Measurements from ENCODE around the gene WDR91. TPM values are rescaled to one million over a fixed set of nuclear protein-coding genes. Genes with fewer than 3 reads are reported as not detected.

Gene WDR91
- total RNA-seq, 1 experiment from 2014 or later = 8.4 TPM

- no peaks in the 10 kb centered on the region for H3K27me3 ChIP-seq (ENCODE audit: insufficient read depth, low read depth)
- no peak overlapping the region for H3K27ac ChIP-seq
- no peaks in the 10 kb centered on the region for H3K9me3 ChIP-seq (ENCODE audit: insufficient read depth, low read depth)
- no peaks in the 10 kb centered on the region for H4K20me1 ChIP-seq (ENCODE audit: insufficient read depth)
- H3K4me3 ChIP-seq = no peak overlapping the region
- no peaks in the 10 kb centered on the region for H3K9me2 ChIP-seq (ENCODE audit: insufficient read depth)
- peaks cover 16% of the 10 kb centered on the region for H3K4me1 ChIP-seq (replicated peaks; ENCODE audit: insufficient read depth)
- TF ChIP-seq CTCF (conservative IDR thresholded peaks at IDR 0.05) (no peak), EZH2 (IDR thresholded peaks at IDR 0.05; ENCODE audit: low read depth) (no peak)
- no peaks in the 10 kb centered on the region for H3K79me2 ChIP-seq (ENCODE audit: low read depth)
- H2AFZ ChIP-seq = no peak overlapping the region
- BruUV-seq (replicated peaks) = no TSS peak
- no peaks in the 10 kb centered on the region for H3K36me3 ChIP-seq (ENCODE audit: low read depth)
- peaks cover 14% of the 10 kb centered on the region; the same call in 1 of the 2 replicates for H3F3A ChIP-seq (ENCODE audit: insufficient read depth, low read depth)
- no peak for DNase-seq
- no peak overlapping the region for H3K4me2 ChIP-seq
- intact Hi-C loops (cut with micrococcal nuclease; ENCODE audit: unreplicated experiment) = no loop called here
- POLR2A ChIA-PET (ENCODE audit: unreplicated experiment) = no interaction called here
- CTCF ChIA-PET = no interaction called here
These were observed 47.3 kb upstream of the WDR91 start for GRCh38 chr7:135258585-135258984.

GRCh38 chr7:135257790-135258189 is 46.5 kb upstream of the WDR91 start:
- Histone ChIP-seq H3K9me2 (ENCODE audit: insufficient read depth) (no peaks in the 10 kb centered on the region), H3F3A (ENCODE audit: insufficient read depth, low read depth) (peaks cover 16% of the 10 kb centered on the region; the same call in 1 of the 2 replicates), H3K27me3 (ENCODE audit: insufficient read depth, low read depth) (no peaks in the 10 kb centered on the region), H4K20me1 (ENCODE audit: insufficient read depth) (no peaks in the 10 kb centered on the region), H3K4me1 (replicated peaks; ENCODE audit: insufficient read depth) (peaks cover 20% of the 10 kb centered on the region), H3K27ac (no peak overlapping the region), H3K79me2 (ENCODE audit: low read depth) (no peaks in the 10 kb centered on the region), H3K4me3 (no peak overlapping the region), H2AFZ (no peak overlapping the region), H3K9me3 (ENCODE audit: insufficient read depth, low read depth) (no peaks in the 10 kb centered on the region), H3K4me2 (no peak overlapping the region), H3K36me3 (ENCODE audit: low read depth) (no peaks in the 10 kb centered on the region)
- TF ChIP-seq CTCF (conservative IDR thresholded peaks at IDR 0.05) (no peak), EZH2 (IDR thresholded peaks at IDR 0.05; ENCODE audit: low read depth) (no peak)
- intact Hi-C loops (cut with micrococcal nuclease; ENCODE audit: unreplicated experiment) = no loop called here
- CTCF ChIA-PET = no interaction called here
- POLR2A ChIA-PET (ENCODE audit: unreplicated experiment) = interaction anchor here (0.7 kb wide), 1 partner anchor 34 kb away, joined by 3 read pairs; no protein-coding TSS in a partner anchor
- no TSS peak for BruUV-seq (replicated peaks)
- no peak for DNase-seq

- peaks cover 20% of the 10 kb centered on the region for H3K4me1 ChIP-seq (replicated peaks; ENCODE audit: insufficient read depth)
- H3K4me2 ChIP-seq = peak overlapping the region; percentile 59
- intact Hi-C loops (cut with micrococcal nuclease; ENCODE audit: unreplicated experiment) = no loop called here
- BruUV-seq (replicated peaks) = TSS peak; percentile 82
- ChIA-PET POLR2A (ENCODE audit: unreplicated experiment) (interaction anchor here (0.6 kb wide), 2 partner anchors 147 to 327 kb away, joined by 5 to 6 read pairs; no protein-coding TSS in a partner anchor), CTCF (interaction anchor here (0.6 to 1.0 kb wide), 2 partner anchors 19 to 20 kb away, joined by 4 read pairs; no protein-coding TSS in a partner anchor)
- H3K79me2 ChIP-seq (ENCODE audit: low read depth) = no peaks in the 10 kb centered on the region
- H4K20me1 ChIP-seq (ENCODE audit: insufficient read depth) = no peaks in the 10 kb centered on the region
- H3K27ac ChIP-seq = peak overlapping the region; percentile 68
- no peaks in the 10 kb centered on the region for H3K9me2 ChIP-seq (ENCODE audit: insufficient read depth)
- DNase-seq = peak; percentile 48 to 72
- peaks cover 16% of the 10 kb centered on the region; the same call in 1 of the 2 replicates for H3F3A ChIP-seq (ENCODE audit: insufficient read depth, low read depth)
- H3K4me3 ChIP-seq = peak overlapping the region; percentile 1; the same call in 1 of the 2 replicates
- H3K9me3 ChIP-seq (ENCODE audit: insufficient read depth, low read depth) = no peaks in the 10 kb centered on the region
- H3K27me3 ChIP-seq (ENCODE audit: insufficient read depth, low read depth) = no peaks in the 10 kb centered on the region
- TF ChIP-seq CTCF (conservative IDR thresholded peaks at IDR 0.05) (no peak), EZH2 (IDR thresholded peaks at IDR 0.05; ENCODE audit: low read depth) (no peak)
- H3K36me3 ChIP-seq (ENCODE audit: low read depth) = no peaks in the 10 kb centered on the region
- peak overlapping the region; percentile 71 for H2AFZ ChIP-seq
These were observed 42.8 kb upstream of the WDR91 start for GRCh38 chr7:135253851-135254771.
